ENCODE results near the gene CTDSPL.
"Not testable (repeated sequence)": the region's sequence is repeated elsewhere in the genome, so short reads cannot be mapped to it uniquely, and the experiment has no call there.

CTDSPL gene

GRCh38 chr3:37861620-37862041, at the start of gene CTDSPL:
Gene CTDSPL, plus strand, starts transcription at chr3:37861880. Its CDS starts 320 bp downstream, at chr3:37862200.
- peak; percentile 29 for DNase-seq

- no peak for DNase-seq
These were observed 49.2 kb upstream of the CTDSPL start for GRCh38 chr3:37812499-37812896.

- DNase-seq: no peak
These were observed 48.3 kb upstream of the CTDSPL start for GRCh38 chr3:37813403-37813802.

- DNase-seq: no peak
These were observed 47.1 kb upstream of the CTDSPL start for GRCh38 chr3:37814547-37814946.

GRCh38 chr3:37815156-37815555, 46.5 kb upstream of the CTDSPL start:
- not testable (repeated sequence) for DNase-seq

GRCh38 chr3:37816271-37816670, 45.4 kb upstream of the CTDSPL start:
- DNase-seq: no peak

GRCh38 chr3:37819591-37819990, 42.1 kb upstream of the CTDSPL start:
- no peak for DNase-seq

- DNase-seq: no peak
These were observed 41.4 kb upstream of the CTDSPL start for GRCh38 chr3:37820286-37820685.

- no peak for DNase-seq
These were observed 38.5 kb upstream of the CTDSPL start for GRCh38 chr3:37823189-37823588.

- no peak for DNase-seq
These were observed 37.4 kb upstream of the CTDSPL start for GRCh38 chr3:37824090-37824953.

- no peak for DNase-seq
These were observed 36.7 kb upstream of the CTDSPL start for GRCh38 chr3:37824954-37825328.

GRCh38 chr3:37825744-37826400, 35.8 kb upstream of the CTDSPL start:
- DNase-seq: no peak

GRCh38 chr3:37826502-37826901, 35.2 kb upstream of the CTDSPL start:
- DNase-seq: no peak

- no peak for DNase-seq
These were observed 34.7 kb upstream of the CTDSPL start for GRCh38 chr3:37826933-37827332.

- DNase-seq: no peak
These were observed 29.2 kb upstream of the CTDSPL start for GRCh38 chr3:37832480-37832879.

- DNase-seq: no peak
These were observed 28.1 kb upstream of the CTDSPL start for GRCh38 chr3:37833302-37834186.

- no peak for DNase-seq
These were observed 25.1 kb upstream of the CTDSPL start for GRCh38 chr3:37836589-37836988.

- DNase-seq: no peak
These were observed 14.0 kb upstream of the CTDSPL start for GRCh38 chr3:37847689-37848088.

- DNase-seq: no peak
These were observed 12.3 kb upstream of the CTDSPL start for GRCh38 chr3:37849146-37849923.

- DNase-seq: no peak
These were observed 9.6 kb upstream of the CTDSPL start for GRCh38 chr3:37852097-37852496.

- DNase-seq: no peak
These were observed 8.9 kb upstream of the CTDSPL start for GRCh38 chr3:37852771-37853170.

- no peak for DNase-seq
These were observed 7.8 kb upstream of the CTDSPL start for GRCh38 chr3:37853691-37854413.
